Measurements from ENCODE around the gene FLT1. TPM values are rescaled to one million over a fixed set of nuclear protein-coding genes. Genes with fewer than 3 reads are reported as not detected.

Gene FLT1
- total RNA-seq, 4 donors from 2014 or later, result 19.3 to 48.6 (median 24.4) TPM

- Histone ChIP-seq H3K4me1 (peaks cover 0 to 9% (median 0%) of the 10 kb centered on the region in 4 donors), H3K27ac (no peak overlapping the region), H3K36me3 (no peaks in the 10 kb centered on the region), H3K9me3 (no peaks in the 10 kb centered on the region), H3K27me3 (no peaks in the 10 kb centered on the region), H3K4me3 (no peak overlapping the region)
- WGBS, 2 donors, result 44 to 49% methylated on average over 5 of the region's 5 CpGs
- TF ChIP-seq POLR2A (IDR thresholded peaks at IDR 0.05) (no peak), EP300 (IDR thresholded peaks at IDR 0.05) (no peak), CTCF (IDR thresholded peaks at IDR 0.05) (no peak)
- no peak for DNase-seq (ENCODE audit: low spot score in 2 of 2)
These were observed 178.8 kb downstream of the FLT1 start for GRCh38 chr13:28316129-28316528.

GRCh38 chr13:28314879-28315278 lies 180.0 kb downstream of the FLT1 start:
- Histone ChIP-seq H3K27ac (no peak overlapping the region), H3K9me3 (no peaks in the 10 kb centered on the region), H3K36me3 (no peaks in the 10 kb centered on the region), H3K4me1 (peaks cover 0 to 9% (median 0%) of the 10 kb centered on the region in 4 donors), H3K4me3 (no peak overlapping the region), H3K27me3 (no peaks in the 10 kb centered on the region)
- DNase-seq (ENCODE audit: low spot score in 2 of 2), result no peak
- 96 to 98% methylated on average over 6 of the region's 6 CpGs for WGBS, 2 donors
- TF ChIP-seq CTCF (IDR thresholded peaks at IDR 0.05) (no peak), POLR2A (IDR thresholded peaks at IDR 0.05) (no peak), EP300 (IDR thresholded peaks at IDR 0.05) (no peak)

DNA sequence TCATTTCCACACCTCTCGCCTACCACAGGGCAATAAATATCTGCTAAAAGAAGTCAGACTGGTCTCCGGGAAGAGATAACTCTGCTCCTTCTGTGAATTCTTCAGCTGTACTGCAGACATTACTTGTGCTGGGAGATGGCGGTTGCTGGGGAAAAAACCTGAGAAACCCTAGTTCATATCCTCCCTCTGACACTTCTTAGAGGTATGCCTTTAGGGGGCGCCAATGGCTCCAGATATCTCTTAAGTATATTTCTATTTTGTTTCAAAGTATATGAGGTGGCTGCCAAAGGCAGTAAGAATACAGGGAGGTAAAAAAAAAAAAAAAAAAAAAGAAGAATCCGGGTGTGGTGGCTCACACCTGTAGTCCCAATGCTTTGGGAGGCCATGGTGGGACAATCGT lies 181.3 kb downstream of the FLT1 start:
- Histone ChIP-seq H3K9me3 (no peaks in the 10 kb centered on the region), H3K36me3 (no peaks in the 10 kb centered on the region), H3K4me3 (no peak overlapping the region), H3K27me3 (no peaks in the 10 kb centered on the region), H3K4me1 (peaks cover 0 to 9% (median 0%) of the 10 kb centered on the region in 4 donors), H3K27ac (no peak overlapping the region)
- no peak for DNase-seq (ENCODE audit: low spot score in 2 of 2)
- TF ChIP-seq CTCF (IDR thresholded peaks at IDR 0.05) (no peak), EP300 (IDR thresholded peaks at IDR 0.05) (no peak), POLR2A (IDR thresholded peaks at IDR 0.05) (no peak)
- 90 to 91% methylated on average over 6 of the region's 6 CpGs for WGBS, 2 donors

- no peak for DNase-seq (ENCODE audit: low spot score in 2 of 2)
- H3K4me1 ChIP-seq, result no peaks in the 10 kb centered on the region
- H3K4me3 ChIP-seq, result no peak overlapping the region
- no peak for TF ChIP-seq EP300 (IDR thresholded peaks at IDR 0.05)
- no peak for TF ChIP-seq POLR2A (IDR thresholded peaks at IDR 0.05)
- TF ChIP-seq CTCF (IDR thresholded peaks at IDR 0.05), result no peak
- H3K9me3 ChIP-seq, result no peaks in the 10 kb centered on the region
- no peaks in the 10 kb centered on the region for H3K36me3 ChIP-seq
- 87 to 88% methylated on average over 10 of the region's 10 CpGs for WGBS, 2 donors
- H3K27me3 ChIP-seq, result no peaks in the 10 kb centered on the region
- H3K27ac ChIP-seq, result no peak overlapping the region
These were observed 188.6 kb downstream of the FLT1 start for GRCh38 chr13:28306325-28306724.

DNA sequence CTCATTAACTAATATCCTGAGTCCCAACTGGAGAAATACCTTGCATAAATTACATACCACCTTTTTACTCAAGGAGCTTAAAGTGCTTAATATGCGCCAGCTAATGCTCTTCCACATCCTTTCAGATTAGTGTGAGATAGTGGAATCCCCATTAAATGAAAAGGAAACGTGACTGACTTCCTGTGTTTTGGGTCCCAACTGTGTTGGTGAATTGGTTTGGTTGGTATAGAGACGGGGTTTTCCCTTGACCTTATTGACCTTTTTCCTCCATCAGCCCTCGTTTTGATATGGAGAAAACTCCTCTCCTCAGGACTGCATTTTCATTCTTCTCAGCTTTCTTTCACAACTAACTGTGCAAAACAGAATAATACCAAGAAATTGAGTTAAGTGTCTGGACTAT lies 193.1 kb downstream of the FLT1 start:
- Histone ChIP-seq H3K4me3 (no peak overlapping the region), H3K9me3 (no peaks in the 10 kb centered on the region), H3K36me3 (no peaks in the 10 kb centered on the region), H3K4me1 (peaks cover 0 to 6% (median 2%) of the 10 kb centered on the region in 4 donors), H3K27me3 (no peaks in the 10 kb centered on the region), H3K27ac (no peak overlapping the region)
- no peak for DNase-seq (ENCODE audit: low spot score in 2 of 2)
- 63 to 66% methylated on average over 4 of the region's 4 CpGs for WGBS, 2 donors
- TF ChIP-seq CTCF (IDR thresholded peaks at IDR 0.05) (no peak), POLR2A (IDR thresholded peaks at IDR 0.05) (no peak), EP300 (IDR thresholded peaks at IDR 0.05) (no peak)
